Endothelial cell of hepatic sinusoid (primary cell): ENCODE data around the gene PTS.

Source experiments
- in situ Hi-C: cut with HindIII; loops from 2 replicates; pipeline ENCODE4 v1.10.0; 2017; ENCODE audit warnings: low sequenced_read_pairs

PTS gene

GRCh38 chr11:112253605-112254242 lies 27.5 kb downstream of the PTS start:
- in situ Hi-C loops = no loop called here

GRCh38 chr11:112255067-112255720 lies 29.0 kb downstream of the PTS start:
- in situ Hi-C loops = no loop called here

- in situ Hi-C loops = no loop called here
These were observed 34.3 kb downstream of the PTS start, which contains the start of gene PLET1 for GRCh38 chr11:112260490-112260889. Gene PLET1 (minus strand): TSS chr11:112260860. CDS start chr11:112260589, 271 bp downstream.

- in situ Hi-C loops = no loop called here
These were observed 39.6 kb downstream of the PTS start for GRCh38 chr11:112265659-112266409.

DNA sequence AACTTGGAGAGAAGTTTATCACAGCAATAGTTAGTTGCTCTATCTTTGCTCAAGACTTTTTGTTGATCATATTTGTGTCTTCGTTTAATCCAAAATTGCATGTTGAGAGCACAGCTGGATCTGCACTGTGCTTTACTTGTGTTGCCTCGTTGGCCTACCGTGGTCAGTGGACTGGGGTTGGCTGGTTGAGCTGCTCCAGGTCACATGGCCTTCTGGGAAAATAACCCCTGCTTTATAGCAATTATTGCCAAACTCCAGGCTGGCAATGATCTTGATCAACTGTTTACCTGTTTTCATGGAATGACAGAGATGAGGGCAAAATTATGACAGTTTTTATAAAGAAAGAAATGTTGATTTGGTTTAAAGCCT lies 40.2 kb downstream of the PTS start:
- in situ Hi-C loops = no loop called here

DNA sequence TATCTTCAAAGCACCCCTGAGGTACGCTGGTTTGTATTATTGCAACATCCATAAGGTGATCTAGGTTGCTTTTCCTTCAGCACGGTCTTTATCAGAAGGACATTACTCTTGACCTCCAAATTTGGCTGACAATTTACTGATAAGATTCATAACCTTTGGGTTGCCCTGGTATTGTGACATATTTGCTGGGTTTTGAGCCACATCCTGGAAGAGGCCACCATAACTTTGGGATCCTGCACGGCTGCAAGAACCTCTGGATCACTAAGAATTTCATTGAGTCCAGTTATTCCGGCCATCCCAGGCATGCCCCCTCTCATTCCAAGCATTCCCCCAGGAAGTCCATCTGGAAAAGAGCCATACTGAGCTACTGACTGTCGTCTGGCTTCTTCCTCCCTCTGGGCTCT lies 41.0 kb downstream of the PTS start:
- in situ Hi-C loops = no loop called here

DNA sequence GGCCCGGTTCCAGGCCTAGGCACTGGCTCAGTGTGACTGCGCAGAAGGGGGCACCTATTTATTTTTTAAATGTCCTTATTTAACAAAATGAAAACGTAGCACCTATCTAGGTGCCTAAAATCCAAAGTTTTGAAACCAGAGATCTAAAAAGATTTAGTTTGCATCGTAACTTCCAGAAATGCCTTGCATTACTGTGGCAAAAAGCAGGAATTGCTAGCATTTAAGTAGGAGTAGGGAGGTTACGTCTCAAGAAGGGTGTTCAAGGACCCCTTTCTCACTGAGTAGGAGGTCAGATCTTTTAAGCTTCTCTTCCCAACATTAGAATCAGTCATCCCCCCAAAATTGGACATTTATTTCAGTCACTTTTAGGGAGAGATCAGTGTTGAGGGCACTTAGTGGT lies 42.2 kb downstream of the PTS start:
- in situ Hi-C loops = no loop called here

GRCh38 chr11:112269139-112269538 lies 42.9 kb downstream of the PTS start:
- in situ Hi-C loops = no loop called here

- in situ Hi-C loops = no loop called here
These were observed 44.4 kb downstream of the PTS start for GRCh38 chr11:112270551-112271180.

GRCh38 chr11:112271242-112271641 lies 45.0 kb downstream of the PTS start:
- in situ Hi-C loops = no loop called here

GRCh38 chr11:112273066-112273465 lies 46.8 kb downstream of the PTS start:
- in situ Hi-C loops = no loop called here

- in situ Hi-C loops = no loop called here
These were observed 48.0 kb downstream of the PTS start for GRCh38 chr11:112274007-112274783.

- in situ Hi-C loops = no loop called here
These were observed 50.8 kb downstream of the PTS start for GRCh38 chr11:112277029-112277428.

- in situ Hi-C loops = no loop called here
These were observed 51.7 kb downstream of the PTS start for GRCh38 chr11:112277941-112278340.

GRCh38 chr11:112278803-112279202 lies 52.6 kb downstream of the PTS start:
- in situ Hi-C loops = no loop called here

DNA sequence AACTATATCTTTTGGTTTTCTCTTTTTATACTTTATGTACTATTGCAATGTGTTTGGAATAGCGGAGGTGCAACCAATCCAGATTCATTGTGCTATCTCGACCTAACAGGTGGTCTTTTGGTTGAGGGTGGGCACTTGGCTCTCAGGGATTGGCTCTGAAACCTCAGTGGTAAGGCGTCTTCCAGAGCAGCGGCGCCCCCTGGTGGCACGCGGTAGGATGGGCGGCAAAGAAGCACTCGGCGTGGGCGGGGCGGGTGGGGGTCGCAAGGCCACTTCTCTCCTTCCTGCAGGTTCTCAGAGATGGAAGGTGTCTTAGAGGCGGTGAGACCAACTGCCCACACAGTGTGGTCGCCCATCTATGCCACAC lies 53.7 kb downstream of the PTS start:
- in situ Hi-C loops = no loop called here

DNA sequence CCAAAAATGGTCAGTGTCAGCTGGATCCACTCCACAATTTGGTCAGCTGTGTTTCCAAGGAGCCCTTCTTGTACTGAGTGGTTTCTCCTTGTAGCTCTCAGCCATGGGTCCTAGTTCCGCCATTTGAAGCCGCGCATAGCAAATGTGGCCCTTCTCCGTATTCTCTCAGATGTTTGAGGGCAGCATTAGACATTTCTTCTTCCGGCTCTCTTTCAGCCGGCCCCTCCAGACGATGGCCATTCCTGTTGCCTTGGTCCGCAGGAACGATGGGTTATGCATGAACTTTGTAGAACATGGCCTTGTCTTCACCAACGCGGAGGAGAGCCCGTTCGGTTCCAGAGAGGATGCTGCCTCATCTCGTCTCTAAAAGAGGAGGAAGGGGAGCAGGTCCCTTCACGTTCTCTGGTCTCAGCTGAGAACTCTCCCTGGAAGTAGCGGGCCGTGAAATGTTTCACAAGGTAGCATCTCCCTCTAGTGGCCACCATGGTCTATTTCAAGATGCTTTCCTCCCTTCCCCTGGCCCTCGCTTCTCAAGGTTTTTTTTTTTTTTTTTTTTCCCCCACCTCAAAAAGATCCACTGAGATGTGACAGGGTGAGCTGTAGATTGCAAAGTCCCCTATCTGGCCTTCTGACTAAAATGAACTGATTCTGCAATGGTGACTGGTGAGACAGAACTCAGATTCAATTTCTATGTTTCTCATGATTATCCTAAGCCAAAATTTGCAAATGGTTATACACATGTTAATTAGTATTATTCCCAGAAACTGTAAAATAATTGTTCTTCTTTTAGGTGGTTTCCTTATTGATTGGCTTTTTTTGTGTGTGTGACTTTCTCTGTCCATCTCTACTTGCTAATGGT lies 54.3 kb downstream of the PTS start:
- in situ Hi-C loops = no loop called here

GRCh38 chr11:112281726-112282125 lies 55.5 kb downstream of the PTS start:
- in situ Hi-C loops = no loop called here
